GM12878 (cell line): ENCODE results near the gene OTUD4. TPM values are rescaled to one million over a fixed set of nuclear protein-coding genes. Genes with fewer than 3 reads are reported as not detected.

Source experiments
- CREB1 ChIP-seq: IDR thresholded peaks from 2 replicates; pipeline ENCODE4 v1.6.1; 2012; ENCODE audit warnings: low read depth, mild to moderate bottlenecking, inconsistent platforms
- E4F1 ChIP-seq: fragments of 450-650 bp; IDR thresholded peaks from 2 replicates; pipeline ENCODE4 v1.6.1; 2018; ENCODE audit warnings: borderline replicate concordance, mild to moderate bottlenecking; ENCODE audit not compliant: partially characterized antibody
- HDGF ChIP-seq: fragments of 450-650 bp; IDR thresholded peaks from 2 replicates; pipeline ENCODE4 v1.6.1; 2016; ENCODE audit warnings: antibody characterized with exemption
- NR2C2 ChIP-seq: IDR thresholded peaks from 2 replicates; pipeline ENCODE4 v1.6.1; 2011; ENCODE audit warnings: borderline replicate concordance, low read depth; ENCODE audit not compliant: control insufficient read depth, insufficient read length
- RUNX3 ChIP-seq: IDR thresholded peaks from 2 replicates; pipeline ENCODE4 v1.6.1; 2012; ENCODE audit warnings: low read length, inconsistent platforms
- TBL1XR1 ChIP-seq: IDR thresholded peaks from 2 replicates; pipeline ENCODE4 v1.6.1; 2012; ENCODE audit warnings: low read depth, low read length, improper control_type of control experiment
- ZBTB11 ChIP-seq: fragments of 450-650 bp; formaldehyde crosslinking; IDR thresholded peaks from 2 replicates; pipeline ENCODE4 v1.5.0; 2022; ENCODE audit warnings: mild to moderate bottlenecking, missing genetic modification characterization
- ZNF592 ChIP-seq: fragments of 450-650 bp; IDR thresholded peaks from 2 replicates; pipeline ENCODE4 v1.6.1; 2017; ENCODE audit warnings: mild to moderate bottlenecking, moderate library complexity
- polyA plus RNA-seq, 11 experiments: library from polyadenylated mRNA; depleted of rRNA in 4 of 11; unstranded in 6 of 11; stranded (reverse) in 5 of 11; fragments of >200 nt; fragmentation: Nextera tagmentation in 4 of 11; fragmentation: Illumina TruSeq in 1 of 11; extraction: Ambion mirVana in 4 of 11; extraction: Trizol in 1 of 11; gene quantifications; 1 replicate in 1 of 11; 2 replicates in 10 of 11; pipeline versions ENCODE4 v1.2.1 to v1.2.3, GENCODE V29; 2011 to 2016; ENCODE audit warnings: inconsistent platforms in 2 of 11, missing spikeins in 2 of 11, low read depth in 1 of 11
- total RNA-seq, 4 experiments: library from RNA; depleted of rRNA in 3 of 4; stranded (reverse); fragments of >200 nt in 3 of 4; fragmentation: Illumina TruSeq in 1 of 4; extraction: Trizol in 1 of 4; gene quantifications; 2 replicates each; pipeline versions ENCODE4 v1.2.1 to v1.2.3, GENCODE V29; 2013 to 2021

The OTUD4 gene
- total and polyA plus RNA-seq, 10 of the 15 experiments (the other 5 are each of a cell fraction or from before 2014, with no cell fraction given), result 2.2 to 26.3 (median 14.2) TPM

GRCh38 chr4:145179281-145179860 is 1.0 kb downstream of the OTUD4 start (continued):
- peak; percentile 55 for TF ChIP-seq E4F1
- TF ChIP-seq RUNX3, result peak; percentile 53
- TF ChIP-seq CREB1, result peak; percentile 92
- peak; percentile 81 for TF ChIP-seq TBL1XR1
- TF ChIP-seq NR2C2, result no peak
- TF ChIP-seq HDGF, result peak; percentile 53; the same call in 1 of the 2 replicates
- TF ChIP-seq ZNF592, result peak; percentile 95
- TF ChIP-seq ZBTB11 (CRISPR knock-in tag), result no peak
